Erythroblast (primary cell): ENCODE results near the gene PPARG.

ENCODE experiments used
- GATA1 ChIP-seq: IDR thresholded peaks from 2 replicates; pipeline ENCODE4 v1.6.1; 2011; ENCODE audit warnings: low read depth, mild to moderate bottlenecking, control low read depth, low read length, moderate library complexity
- POLR2A ChIP-seq: IDR thresholded peaks from 2 replicates; pipeline ENCODE4 v1.6.1; 2011; ENCODE audit warnings: mild to moderate bottlenecking, low read length

DNA sequence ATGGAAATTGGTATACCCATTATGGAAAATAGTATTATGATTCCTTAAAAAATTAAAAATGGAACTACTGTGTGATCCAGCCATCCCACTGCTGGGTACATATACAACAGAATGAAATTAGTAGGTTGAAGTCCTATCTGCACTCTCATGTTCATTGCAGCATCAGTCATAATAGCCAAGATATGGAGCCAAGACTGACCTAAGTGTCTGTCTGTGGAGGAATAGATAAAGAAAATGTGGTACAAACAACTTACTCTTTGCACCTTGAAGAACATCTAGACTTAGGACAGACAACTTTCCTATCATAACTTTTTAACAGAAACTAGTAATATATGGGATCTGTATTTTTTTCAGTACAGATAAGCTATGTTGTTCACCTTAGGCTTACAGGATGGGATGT is 30.0 kb upstream of the PPARG start:
- TF ChIP-seq POLR2A (no peak), GATA1 (no peak)
